H9 (cell line): Measurements from ENCODE around the gene LRRC28. TPM values are rescaled to one million over a fixed set of nuclear protein-coding genes. Genes with fewer than 3 reads are reported as not detected.

ENCODE experiments used
- DNase-seq: peaks from one replicate; pipeline ENCODE4 v3.0.0-alpha.2; 2017
- H2AFZ ChIP-seq: one replicate; pipeline ENCODE4 v1.6.1; 2013; ENCODE audit warnings: mild to moderate bottlenecking, low read length, control low read depth, moderate library complexity
- H2AK5ac ChIP-seq: 2 replicates; pipeline ENCODE4 v1.6.1; 2013; ENCODE audit warnings: low read length, control low read depth, mixed read lengths; ENCODE audit not compliant: insufficient read length
- H2BK120ac ChIP-seq: one replicate; pipeline ENCODE4 v1.6.1; 2013; ENCODE audit warnings: low read depth, mild to moderate bottlenecking, low read length, control low read depth, inconsistent platforms; ENCODE audit not compliant: poor library complexity, severe bottlenecking
- H2BK12ac ChIP-seq: 2 replicates; pipeline ENCODE4 v1.6.1; 2013; ENCODE audit warnings: low read length, control low read depth, mixed read lengths, low read depth; ENCODE audit not compliant: insufficient read length
- H2BK15ac ChIP-seq: 2 replicates; pipeline ENCODE4 v1.6.1; 2013; ENCODE audit warnings: low read depth, low read length, control low read depth
- H2BK20ac ChIP-seq: one replicate; pipeline ENCODE4 v1.6.1; 2013; ENCODE audit warnings: low read depth, mild to moderate bottlenecking, low read length, control low read depth, inconsistent platforms; ENCODE audit not compliant: poor library complexity, severe bottlenecking
- H2BK5ac ChIP-seq: 2 replicates; pipeline ENCODE4 v1.6.1; 2013; ENCODE audit warnings: low read length, control low read depth, mixed read lengths; ENCODE audit not compliant: insufficient read length
- H3K14ac ChIP-seq: 2 replicates; pipeline ENCODE4 v1.6.1; 2013; ENCODE audit warnings: low read length, control low read depth; ENCODE audit not compliant: insufficient read depth
- H3K18ac ChIP-seq: 2 replicates; pipeline ENCODE4 v1.6.1; 2013; ENCODE audit warnings: low read depth, mild to moderate bottlenecking, mixed read lengths, low read length, control low read depth; ENCODE audit not compliant: insufficient read length
- H3K23ac ChIP-seq: 2 replicates; pipeline ENCODE4 v1.6.1; 2013; ENCODE audit warnings: low read length, control low read depth, mixed read lengths, low read depth; ENCODE audit not compliant: insufficient read length
- H3K23me2 ChIP-seq: 2 replicates; pipeline ENCODE4 v1.6.1; 2013; ENCODE audit warnings: low read depth, mild to moderate bottlenecking, mixed read lengths, low read length, control low read depth; ENCODE audit not compliant: insufficient read length, poor library complexity, severe bottlenecking
- H3K27ac ChIP-seq: 2 replicates; pipeline ENCODE4 v1.5.1; 2013; ENCODE audit warnings: low read length, control low read depth, mixed read lengths, low read depth; ENCODE audit not compliant: insufficient read length
- H3K27me3 ChIP-seq: 2 replicates; pipeline ENCODE4 v1.6.1; 2013; ENCODE audit warnings: low read length, control low read depth, inconsistent platforms; ENCODE audit not compliant: insufficient read depth
- H3K4ac ChIP-seq: 2 replicates; pipeline ENCODE4 v1.6.1; 2013; ENCODE audit warnings: low read depth, mild to moderate bottlenecking, control low read depth, inconsistent platforms, low read length, moderate library complexity
- H3K4me1 ChIP-seq: 2 replicates; pipeline ENCODE4 v1.6.1; 2013; ENCODE audit warnings: low read length, control low read depth, inconsistent platforms; ENCODE audit not compliant: insufficient read depth
- H3K4me2 ChIP-seq: 2 replicates; pipeline ENCODE4 v1.6.1; 2013; ENCODE audit warnings: low read length, control low read depth, mixed read lengths; ENCODE audit not compliant: insufficient read length, insufficient read depth
- H3K56ac ChIP-seq: 2 replicates; pipeline ENCODE4 v1.6.1; 2013; ENCODE audit warnings: low read depth, mild to moderate bottlenecking, mixed read lengths, low read length, control low read depth; ENCODE audit not compliant: insufficient read length
- H3K79me1 ChIP-seq: 2 replicates; pipeline ENCODE4 v1.6.1; 2013; ENCODE audit warnings: low read depth, mild to moderate bottlenecking, moderate library complexity, low read length, control low read depth, inconsistent platforms; ENCODE audit not compliant: insufficient read depth, poor library complexity, severe bottlenecking
- H3K79me2 ChIP-seq: 2 replicates; pipeline ENCODE4 v1.6.1; 2013; ENCODE audit warnings: low read length, control low read depth, inconsistent platforms; ENCODE audit not compliant: insufficient read depth
- H3K9ac ChIP-seq: 2 replicates; pipeline ENCODE4 v1.6.1; 2013; ENCODE audit warnings: low read length, control low read depth, mixed read lengths; ENCODE audit not compliant: insufficient read length; ENCODE audit errors: extremely low read depth
- H3K9me3 ChIP-seq: one replicate; pipeline ENCODE4 v1.6.1; 2013; ENCODE audit warnings: low read depth, low read length, inconsistent platforms; ENCODE audit not compliant: control insufficient read depth
- H3T11ph ChIP-seq: one replicate; pipeline ENCODE4 v1.6.1; 2013; ENCODE audit warnings: mild to moderate bottlenecking, low read length, control low read depth, inconsistent platforms
- H4K20me1 ChIP-seq: one replicate; pipeline ENCODE4 v1.6.1; 2013; ENCODE audit not compliant: control insufficient read depth, insufficient read length, insufficient read depth
- H4K5ac ChIP-seq: 2 replicates; pipeline ENCODE4 v1.6.1; 2013; ENCODE audit warnings: low read depth, mild to moderate bottlenecking, mixed read lengths, low read length, control low read depth; ENCODE audit not compliant: insufficient read length
- H4K8ac ChIP-seq: replicated peaks from 2 replicates; pipeline ENCODE4 v1.6.1; 2013; ENCODE audit warnings: low read length, control low read depth, mixed read lengths, low read depth; ENCODE audit not compliant: insufficient read length
- H4K91ac ChIP-seq: 2 replicates; pipeline ENCODE4 v1.6.1; 2013; ENCODE audit warnings: low read depth, mild to moderate bottlenecking, moderate library complexity, mixed read lengths, low read length, control low read depth; ENCODE audit not compliant: insufficient read length
- H3K27ac Mint-ChIP-seq, 3 experiments: 2 replicates in 2 of 3; 3 replicates in 1 of 3; pipeline ENCODE4 v1.8.0; 2020 to 2021; ENCODE audit warnings: mixed read lengths in 3 of 3, mild to moderate bottlenecking in 1 of 3, moderate library complexity in 1 of 3
- H3K27me3 Mint-ChIP-seq: 2 replicates; pipeline ENCODE4 v1.8.0; 2021; ENCODE audit warnings: low read depth, mild to moderate bottlenecking, moderate library complexity, mixed read lengths
- H3K36me3 Mint-ChIP-seq, 3 experiments: 2 replicates in 2 of 3; 3 replicates in 1 of 3; pipeline ENCODE4 v1.8.0; 2020 to 2021; ENCODE audit warnings: low read depth in 3 of 3, mixed read lengths in 3 of 3; ENCODE audit not compliant: insufficient read depth in 1 of 3
- H3K4me1 Mint-ChIP-seq, 2 experiments: 2 replicates each; pipeline ENCODE4 v1.8.0; 2020; ENCODE audit warnings: mixed read lengths in 2 of 2
- H3K4me3 Mint-ChIP-seq, 2 experiments: 2 replicates in 1 of 2; 3 replicates in 1 of 2; pipeline ENCODE4 v1.8.0; 2020 to 2021; ENCODE audit warnings: mild to moderate bottlenecking in 2 of 2, mixed read lengths in 2 of 2, moderate library complexity in 1 of 2
- H3K9me3 Mint-ChIP-seq, 2 experiments: 2 replicates in 1 of 2; 3 replicates in 1 of 2; pipeline ENCODE4 v1.8.0; 2020; ENCODE audit warnings: mild to moderate bottlenecking in 2 of 2, mixed read lengths in 2 of 2, moderate library complexity in 1 of 2
- CTCF ChIP-seq: fragments of 200-600 bp; sonication (generic); conservative IDR thresholded peaks from 3 replicates; pipeline ENCODE4 v1.8.0; 2021; ENCODE audit warnings: antibody characterized with exemption, mild to moderate bottlenecking
- WGBS: extraction: QIAGEN DNeasy Blood & Tissue Kit; methylation state at CpG from one replicate; pipeline ENCODE4 v1.1.7; 2013; ENCODE audit warnings: missing lambda C conversion rate, low lambda C conversion rate, mixed read lengths; ENCODE audit not compliant: insufficient read length; ENCODE audit errors: extremely low coverage; 5-methylcytosine and 5-hydroxymethylcytosine counted together
- total RNA-seq: library from RNA; stranded (reverse); gene quantifications from 2 replicates; pipeline ENCODE4 v1.2.1, GENCODE V29; 2021

LRRC28 gene
- total RNA-seq, 1 experiment from 2014 or later: 17.6 TPM

DNA sequence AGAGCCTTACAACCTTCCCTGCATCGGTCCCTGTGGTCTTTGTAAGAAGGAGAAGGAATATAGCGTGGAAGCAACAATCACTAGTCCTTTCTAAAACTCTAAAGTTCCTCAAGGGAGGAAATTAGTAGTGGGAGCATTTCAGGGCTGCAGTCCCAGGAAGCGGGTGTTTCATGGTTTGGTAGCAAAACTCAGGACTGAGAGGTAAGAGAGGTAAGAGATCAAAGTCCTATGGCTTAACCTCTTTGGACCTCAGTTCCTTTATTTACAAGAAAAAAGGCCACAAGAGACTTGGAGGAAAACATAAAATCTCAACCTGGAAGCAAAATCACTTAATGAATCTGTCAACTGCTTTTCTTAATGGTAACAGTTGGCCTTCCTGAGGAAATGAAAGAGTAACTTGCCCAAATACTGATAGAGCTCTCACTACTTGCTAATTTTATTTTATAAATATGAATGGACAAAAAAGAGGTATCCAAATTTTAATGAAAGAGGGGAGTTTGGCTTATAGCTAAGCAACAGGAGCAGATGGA, 14.3 kb downstream of the LRRC28 start:
- H3K27me3 Mint-ChIP-seq: no peaks in the 10 kb centered on the region
- no peaks in the 10 kb centered on the region for H3K9me3 Mint-ChIP-seq
- H3K27ac Mint-ChIP-seq: no peak overlapping the region

More for the DNA sequence above, 14.3 kb downstream of the LRRC28 start:
- no peak overlapping the region for H2BK120ac ChIP-seq
- peaks cover 3 to 13% of the 10 kb centered on the region in 2 experiments; a peak in 2 of 4 replicates for H3K4me1 Mint-ChIP-seq
- H3K4me1 ChIP-seq: peaks cover 5% of the 10 kb centered on the region; the same call in 1 of the 2 replicates
- no peak overlapping the region for H3K56ac ChIP-seq
- no peaks in the 10 kb centered on the region for H4K20me1 ChIP-seq
- H2BK15ac ChIP-seq: no peak overlapping the region
- H4K8ac ChIP-seq: no peak overlapping the region
- H3K9ac ChIP-seq: no peak overlapping the region
- no peaks in the 10 kb centered on the region for H3K79me1 ChIP-seq
- no peak for TF ChIP-seq CTCF
- no peak overlapping the region for H3T11ph ChIP-seq
- no peak overlapping the region for H3K18ac ChIP-seq
- no peak overlapping the region for H4K91ac ChIP-seq
- no peak overlapping the region for H4K5ac ChIP-seq
- no peak overlapping the region for H3K4me2 ChIP-seq
- no peaks in the 10 kb centered on the region for H3K79me2 ChIP-seq
- no peak overlapping the region for H3K27ac ChIP-seq
- H3K4ac ChIP-seq: no peak overlapping the region
- no peak overlapping the region for H2AK5ac ChIP-seq
- no peaks in the 10 kb centered on the region for H3K23me2 ChIP-seq
- H3K14ac ChIP-seq: no peak overlapping the region
- no peak for DNase-seq
- H2BK20ac ChIP-seq: no peak overlapping the region
- H3K4me3 Mint-ChIP-seq: no peak overlapping the region
- H3K36me3 Mint-ChIP-seq: no peaks in the 10 kb centered on the region
- no peak overlapping the region for H3K23ac ChIP-seq
- no peak overlapping the region for H2BK12ac ChIP-seq
- H3K9me3 ChIP-seq: no peaks in the 10 kb centered on the region
- no CpG with 5 or more reads among the region's 3 CpGs for whole genome bisulfite sequencing
- no peak overlapping the region for H2AFZ ChIP-seq
- no peak overlapping the region for H2BK5ac ChIP-seq
- no peaks in the 10 kb centered on the region for H3K27me3 ChIP-seq
